ENCODE measurements around the gene PHLDB2. TPM values are rescaled to one million over a fixed set of nuclear protein-coding genes. Genes with fewer than 3 reads are reported as not detected.

Gene PHLDB2
- total and polyA plus RNA-seq, 3 donors from 2014 or later = 11.7 to 16.5 (median 12.3) TPM

DNA sequence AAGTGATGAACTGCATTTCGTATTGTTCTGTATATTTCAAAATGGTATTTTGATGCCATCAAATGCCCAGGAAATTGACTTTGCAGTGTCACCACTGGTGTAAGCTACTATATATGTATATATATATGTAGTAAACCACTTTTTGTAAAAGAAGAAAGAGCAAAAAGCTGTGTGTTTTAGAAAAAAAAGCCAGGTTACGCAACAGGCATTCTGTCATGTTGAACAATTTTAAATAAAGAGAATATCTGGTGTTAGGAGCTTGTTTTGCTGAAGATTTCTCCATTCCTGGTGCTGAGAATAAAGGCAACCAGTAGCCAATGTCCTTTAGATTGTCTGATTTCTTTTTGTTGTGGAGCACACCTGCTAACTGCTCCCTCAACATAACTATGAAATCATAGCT lies 116.1 kb downstream of the PHLDB2 start:
- Histone ChIP-seq H3K36me3 (ENCODE audit: low read depth, missing control alignments) (no peaks in the 10 kb centered on the region), H3K4me3 (no peak overlapping the region), H3K4me1 (peaks cover 20% of the 10 kb centered on the region), H3K27me3 (no peaks in the 10 kb centered on the region), H3K9me3 (no peaks in the 10 kb centered on the region), H3K27ac (no peak overlapping the region)
- TF ChIP-seq, protein P1, sequence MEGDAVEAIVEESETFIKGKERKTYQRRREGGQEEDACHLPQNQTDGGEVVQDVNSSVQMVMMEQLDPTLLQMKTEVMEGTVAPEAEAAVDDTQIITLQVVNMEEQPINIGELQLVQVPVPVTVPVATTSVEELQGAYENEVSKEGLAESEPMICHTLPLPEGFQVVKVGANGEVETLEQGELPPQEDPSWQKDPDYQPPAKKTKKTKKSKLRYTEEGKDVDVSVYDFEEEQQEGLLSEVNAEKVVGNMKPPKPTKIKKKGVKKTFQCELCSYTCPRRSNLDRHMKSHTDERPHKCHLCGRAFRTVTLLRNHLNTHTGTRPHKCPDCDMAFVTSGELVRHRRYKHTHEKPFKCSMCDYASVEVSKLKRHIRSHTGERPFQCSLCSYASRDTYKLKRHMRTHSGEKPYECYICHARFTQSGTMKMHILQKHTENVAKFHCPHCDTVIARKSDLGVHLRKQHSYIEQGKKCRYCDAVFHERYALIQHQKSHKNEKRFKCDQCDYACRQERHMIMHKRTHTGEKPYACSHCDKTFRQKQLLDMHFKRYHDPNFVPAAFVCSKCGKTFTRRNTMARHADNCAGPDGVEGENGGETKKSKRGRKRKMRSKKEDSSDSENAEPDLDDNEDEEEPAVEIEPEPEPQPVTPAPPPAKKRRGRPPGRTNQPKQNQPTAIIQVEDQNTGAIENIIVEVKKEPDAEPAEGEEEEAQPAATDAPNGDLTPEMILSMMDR (IDR thresholded peaks at IDR 0.05) = no peak
- no peak for TF ChIP-seq POLR2A (IDR thresholded peaks at IDR 0.05)
- 83 to 96% methylated on average over 2 of the region's 2 CpGs for whole genome bisulfite sequencing, 2 donors
- DNase-seq = no peak
- intact Hi-C loops (cut with DNase I; ENCODE audit: low total_unique reads) = no loop called here

DNA sequence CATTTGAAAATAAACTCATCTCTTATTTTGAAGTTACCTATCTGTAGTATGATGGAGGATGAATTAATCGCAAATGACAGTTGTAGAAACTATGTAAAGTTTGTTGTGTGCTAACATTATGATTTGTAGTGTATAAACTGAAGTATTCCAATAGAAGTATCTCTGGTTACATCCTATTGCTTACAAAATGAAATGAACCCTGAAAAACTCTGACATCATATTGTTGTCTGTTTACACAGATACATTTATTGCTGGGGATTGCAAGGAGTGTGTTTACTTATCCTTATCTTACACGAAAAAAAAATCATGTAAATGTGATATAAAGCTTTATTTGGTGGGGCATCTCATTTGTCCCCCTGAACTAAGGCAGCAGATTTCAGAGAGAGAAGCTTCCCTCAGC lies 117.2 kb downstream of the PHLDB2 start:
- no peaks in the 10 kb centered on the region for H3K9me3 ChIP-seq
- H3K27me3 ChIP-seq = no peaks in the 10 kb centered on the region
- peaks cover 14% of the 10 kb centered on the region for H3K4me1 ChIP-seq
- 68 to 69% methylated on average over 2 of the region's 2 CpGs for WGBS, 2 donors
- DNase-seq = no peak
- intact Hi-C loops (cut with DNase I; ENCODE audit: low total_unique reads) = no loop called here
- no peak for TF ChIP-seq POLR2A (IDR thresholded peaks at IDR 0.05)
- TF ChIP-seq, protein P1 (IDR thresholded peaks at IDR 0.05) = no peak
- no peaks in the 10 kb centered on the region for H3K36me3 ChIP-seq (ENCODE audit: low read depth, missing control alignments)
- no peak overlapping the region for H3K4me3 ChIP-seq
- no peak overlapping the region for H3K27ac ChIP-seq

DNA sequence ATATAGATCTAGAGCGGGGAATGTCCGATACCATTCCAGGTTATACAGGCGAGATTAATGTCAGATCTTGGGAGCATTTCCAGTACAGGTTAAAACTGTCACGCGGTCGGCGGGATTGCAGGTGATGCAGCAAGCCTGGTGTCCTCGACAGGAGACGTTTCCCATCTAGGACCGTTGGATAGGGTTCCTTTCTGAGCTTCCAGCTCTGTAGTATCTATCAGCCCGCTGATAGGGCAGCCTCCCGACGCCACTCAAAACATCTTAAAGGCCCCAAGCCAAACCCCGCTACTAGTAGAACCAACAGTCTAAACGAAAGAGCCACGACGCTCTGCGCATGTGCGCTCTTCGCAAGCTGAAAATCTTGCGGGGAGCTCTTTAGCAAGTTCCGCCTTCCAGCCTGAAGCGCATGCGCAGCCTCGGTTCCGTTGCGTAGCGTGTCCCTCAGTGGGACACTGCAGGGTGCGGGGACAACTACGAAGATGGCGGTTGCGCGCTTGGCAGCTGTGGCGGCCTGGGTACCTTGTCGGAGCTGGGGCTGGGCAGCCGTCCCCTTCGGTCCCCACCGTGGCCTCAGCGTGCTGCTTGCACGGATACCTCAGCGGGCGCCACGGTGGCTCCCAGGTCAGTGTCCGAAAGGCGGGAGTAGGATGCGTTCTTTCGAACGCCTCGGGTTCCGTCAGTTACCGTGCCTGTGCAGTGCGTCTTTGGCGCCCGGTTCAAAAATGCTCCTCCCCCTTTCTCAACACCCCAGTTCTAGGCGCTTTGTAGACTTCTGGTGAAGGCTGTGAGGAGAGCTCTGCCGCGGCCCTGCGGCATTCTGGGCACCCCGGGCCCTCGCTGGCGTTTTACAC lies 119.7 kb downstream of the PHLDB2 start, which contains the start of gene ABHD10:
TSS of gene ABHD10 (plus strand) at position 444 of the 851 bp plus-strand sequence. CDS start at position 480, 36 bp downstream.
- peak; percentile 97 for DNase-seq
- 1 to 2% methylated on average over 24 to 60 of the region's 61 CpGs for WGBS, 2 donors
- peak; percentile 83 for TF ChIP-seq POLR2A (IDR thresholded peaks at IDR 0.05)
- TF ChIP-seq, protein P1 (IDR thresholded peaks at IDR 0.05) = no peak
- H3K9me3 ChIP-seq = no peaks in the 10 kb centered on the region
- H3K27me3 ChIP-seq = no peaks in the 10 kb centered on the region
- H3K4me1 ChIP-seq = peaks cover 7% of the 10 kb centered on the region
- peak within 1 kb of the TSS; percentile 82 to 85 for H3K27ac ChIP-seq
- intact Hi-C loops (cut with DNase I; ENCODE audit: low total_unique reads) = no loop called here
- H3K4me3 ChIP-seq = peak within 1 kb of the TSS; percentile 68 to 96
- H3K36me3 ChIP-seq (ENCODE audit: low read depth, missing control alignments) = no peaks in the 10 kb centered on the region

DNA sequence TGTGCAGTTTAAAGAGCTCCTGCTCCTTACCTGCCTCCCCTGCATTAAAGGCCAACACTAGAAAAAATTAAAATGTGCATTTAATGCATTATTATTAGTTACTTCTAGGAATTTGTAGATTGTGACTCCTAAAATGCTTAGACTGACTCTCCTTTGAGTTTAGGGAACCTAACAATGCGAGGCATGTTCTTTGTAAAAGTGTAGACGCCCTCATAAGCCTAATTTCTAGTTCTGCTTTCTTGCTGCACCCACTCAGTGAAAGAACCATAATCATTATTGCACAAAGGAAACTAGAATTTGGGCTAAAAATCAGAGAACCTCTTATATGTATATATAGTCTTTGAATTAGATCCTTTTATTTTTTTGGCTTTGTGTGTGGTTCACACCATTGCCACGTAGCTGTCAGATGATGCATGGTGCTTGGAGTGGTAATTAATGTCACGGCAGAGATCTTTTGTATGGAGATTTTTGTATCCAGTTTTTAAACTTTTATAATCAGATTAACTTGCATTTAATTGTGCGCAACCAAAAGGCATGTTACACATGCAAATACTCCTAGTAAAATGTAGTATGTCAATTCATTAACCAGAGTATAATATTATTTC lies 120.5 kb downstream of the PHLDB2 start:
- peak overlapping the region; percentile 82 to 85 for H3K27ac ChIP-seq
- peaks cover 7% of the 10 kb centered on the region for H3K4me1 ChIP-seq
- DNase-seq = no peak
- no peaks in the 10 kb centered on the region for H3K9me3 ChIP-seq
- intact Hi-C loops (cut with DNase I; ENCODE audit: low total_unique reads) = no loop called here
- H3K36me3 ChIP-seq (ENCODE audit: low read depth, missing control alignments) = no peaks in the 10 kb centered on the region
- no peaks in the 10 kb centered on the region for H3K27me3 ChIP-seq
- 12 to 16% methylated on average over 5 of the region's 5 CpGs for WGBS, 2 donors
- peak overlapping the region; percentile 68 to 96 for H3K4me3 ChIP-seq
- no peak for TF ChIP-seq POLR2A (IDR thresholded peaks at IDR 0.05)
- TF ChIP-seq, protein P1 (IDR thresholded peaks at IDR 0.05) = no peak
